HL-60 (cell line): ENCODE results near the gene TBC1D1.

Experiments used
- DNase-seq, 2 experiments: peaks; one replicate each; pipeline ENCODE4 v3.0.0-alpha.2; 2010 to 2020; ENCODE audit warnings: low read depth in 1 of 2, low spot score in 1 of 2
- H3K27ac ChIP-seq: fragments of 250-450 bp; sonication (Bioruptor Pico); replicated peaks from 2 replicates; pipeline ENCODE4 v1.5.1; 2020; ENCODE audit warnings: mild to moderate bottlenecking, moderate library complexity
- H3K27me3 ChIP-seq: fragments of 250-450 bp; sonication (Bioruptor Pico); 2 replicates; pipeline ENCODE4 v1.5.1; 2021; ENCODE audit warnings: mild to moderate bottlenecking, moderate library complexity; ENCODE audit not compliant: insufficient read depth, poor library complexity, severe bottlenecking
- H3K4me3 ChIP-seq: replicated peaks from 2 replicates; pipeline ENCODE4 v1.5.1; 2011; ENCODE audit warnings: mild to moderate bottlenecking, control low read depth, low read length; ENCODE audit not compliant: insufficient read depth
- GABPA ChIP-seq: IDR thresholded peaks from 2 replicates; pipeline ENCODE4 v1.6.1; 2012; ENCODE audit warnings: low read depth
- POLR2AphosphoS5 ChIP-seq: IDR thresholded peaks from 2 replicates; pipeline ENCODE4 v1.6.1; 2012; ENCODE audit warnings: low read depth
- SPI1 ChIP-seq: IDR thresholded peaks from 2 replicates; pipeline ENCODE4 v1.6.1; 2012; ENCODE audit warnings: low read depth, mild to moderate bottlenecking, borderline replicate concordance
- TF ChIP-seq, protein P1 (sequence below): IDR thresholded peaks from 2 replicates; pipeline ENCODE4 v1.6.1; 2012; ENCODE audit warnings: low read depth; ENCODE audit not compliant: insufficient replicate concordance
- TF ChIP-seq, protein P2 (sequence below): IDR thresholded peaks from one replicate; pipeline ENCODE4 v1.5.1; 2011; ENCODE audit warnings: low read length, control low read depth, inconsistent platforms; ENCODE audit not compliant: insufficient read depth

The TBC1D1 gene

DNA sequence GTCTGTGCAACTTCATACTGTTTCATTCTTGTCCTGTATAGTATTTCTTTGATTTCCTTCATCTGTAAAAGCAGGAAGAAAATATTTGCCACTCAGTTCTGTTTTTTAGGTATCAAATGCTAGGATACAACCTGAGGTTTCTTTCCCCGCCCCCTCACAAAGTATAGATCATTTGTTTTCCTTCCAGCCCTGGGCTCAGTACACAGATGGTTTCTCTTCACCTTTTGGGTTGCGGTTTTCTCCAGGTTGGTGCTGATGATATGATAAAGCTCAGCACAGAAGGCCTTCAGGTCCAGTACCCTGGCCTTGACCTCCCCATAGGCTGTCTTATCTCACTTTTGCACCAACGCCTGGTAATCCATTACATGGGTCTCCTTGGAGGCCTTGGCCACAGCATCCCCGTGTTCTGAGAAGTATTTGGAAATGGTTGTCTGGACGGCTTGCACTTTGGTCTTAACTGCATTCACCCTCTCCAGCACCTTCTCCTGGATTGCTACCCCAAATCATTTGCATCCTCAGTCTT lies 104.5 kb downstream of the TBC1D1 start:
- Histone ChIP-seq H3K27me3 (no peaks in the 10 kb centered on the region), H3K27ac (no peak overlapping the region), H3K4me3 (no peak overlapping the region)
- TF ChIP-seq GABPA, result no peak
- TF ChIP-seq SPI1, result no peak
- TF ChIP-seq, protein P1, sequence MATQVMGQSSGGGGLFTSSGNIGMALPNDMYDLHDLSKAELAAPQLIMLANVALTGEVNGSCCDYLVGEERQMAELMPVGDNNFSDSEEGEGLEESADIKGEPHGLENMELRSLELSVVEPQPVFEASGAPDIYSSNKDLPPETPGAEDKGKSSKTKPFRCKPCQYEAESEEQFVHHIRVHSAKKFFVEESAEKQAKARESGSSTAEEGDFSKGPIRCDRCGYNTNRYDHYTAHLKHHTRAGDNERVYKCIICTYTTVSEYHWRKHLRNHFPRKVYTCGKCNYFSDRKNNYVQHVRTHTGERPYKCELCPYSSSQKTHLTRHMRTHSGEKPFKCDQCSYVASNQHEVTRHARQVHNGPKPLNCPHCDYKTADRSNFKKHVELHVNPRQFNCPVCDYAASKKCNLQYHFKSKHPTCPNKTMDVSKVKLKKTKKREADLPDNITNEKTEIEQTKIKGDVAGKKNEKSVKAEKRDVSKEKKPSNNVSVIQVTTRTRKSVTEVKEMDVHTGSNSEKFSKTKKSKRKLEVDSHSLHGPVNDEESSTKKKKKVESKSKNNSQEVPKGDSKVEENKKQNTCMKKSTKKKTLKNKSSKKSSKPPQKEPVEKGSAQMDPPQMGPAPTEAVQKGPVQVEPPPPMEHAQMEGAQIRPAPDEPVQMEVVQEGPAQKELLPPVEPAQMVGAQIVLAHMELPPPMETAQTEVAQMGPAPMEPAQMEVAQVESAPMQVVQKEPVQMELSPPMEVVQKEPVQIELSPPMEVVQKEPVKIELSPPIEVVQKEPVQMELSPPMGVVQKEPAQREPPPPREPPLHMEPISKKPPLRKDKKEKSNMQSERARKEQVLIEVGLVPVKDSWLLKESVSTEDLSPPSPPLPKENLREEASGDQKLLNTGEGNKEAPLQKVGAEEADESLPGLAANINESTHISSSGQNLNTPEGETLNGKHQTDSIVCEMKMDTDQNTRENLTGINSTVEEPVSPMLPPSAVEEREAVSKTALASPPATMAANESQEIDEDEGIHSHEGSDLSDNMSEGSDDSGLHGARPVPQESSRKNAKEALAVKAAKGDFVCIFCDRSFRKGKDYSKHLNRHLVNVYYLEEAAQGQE, result no peak
- TF ChIP-seq POLR2AphosphoS5, result no peak
- TF ChIP-seq, protein P2, sequence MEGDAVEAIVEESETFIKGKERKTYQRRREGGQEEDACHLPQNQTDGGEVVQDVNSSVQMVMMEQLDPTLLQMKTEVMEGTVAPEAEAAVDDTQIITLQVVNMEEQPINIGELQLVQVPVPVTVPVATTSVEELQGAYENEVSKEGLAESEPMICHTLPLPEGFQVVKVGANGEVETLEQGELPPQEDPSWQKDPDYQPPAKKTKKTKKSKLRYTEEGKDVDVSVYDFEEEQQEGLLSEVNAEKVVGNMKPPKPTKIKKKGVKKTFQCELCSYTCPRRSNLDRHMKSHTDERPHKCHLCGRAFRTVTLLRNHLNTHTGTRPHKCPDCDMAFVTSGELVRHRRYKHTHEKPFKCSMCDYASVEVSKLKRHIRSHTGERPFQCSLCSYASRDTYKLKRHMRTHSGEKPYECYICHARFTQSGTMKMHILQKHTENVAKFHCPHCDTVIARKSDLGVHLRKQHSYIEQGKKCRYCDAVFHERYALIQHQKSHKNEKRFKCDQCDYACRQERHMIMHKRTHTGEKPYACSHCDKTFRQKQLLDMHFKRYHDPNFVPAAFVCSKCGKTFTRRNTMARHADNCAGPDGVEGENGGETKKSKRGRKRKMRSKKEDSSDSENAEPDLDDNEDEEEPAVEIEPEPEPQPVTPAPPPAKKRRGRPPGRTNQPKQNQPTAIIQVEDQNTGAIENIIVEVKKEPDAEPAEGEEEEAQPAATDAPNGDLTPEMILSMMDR, result no peak
- DNase-seq, result no peak

DNA sequence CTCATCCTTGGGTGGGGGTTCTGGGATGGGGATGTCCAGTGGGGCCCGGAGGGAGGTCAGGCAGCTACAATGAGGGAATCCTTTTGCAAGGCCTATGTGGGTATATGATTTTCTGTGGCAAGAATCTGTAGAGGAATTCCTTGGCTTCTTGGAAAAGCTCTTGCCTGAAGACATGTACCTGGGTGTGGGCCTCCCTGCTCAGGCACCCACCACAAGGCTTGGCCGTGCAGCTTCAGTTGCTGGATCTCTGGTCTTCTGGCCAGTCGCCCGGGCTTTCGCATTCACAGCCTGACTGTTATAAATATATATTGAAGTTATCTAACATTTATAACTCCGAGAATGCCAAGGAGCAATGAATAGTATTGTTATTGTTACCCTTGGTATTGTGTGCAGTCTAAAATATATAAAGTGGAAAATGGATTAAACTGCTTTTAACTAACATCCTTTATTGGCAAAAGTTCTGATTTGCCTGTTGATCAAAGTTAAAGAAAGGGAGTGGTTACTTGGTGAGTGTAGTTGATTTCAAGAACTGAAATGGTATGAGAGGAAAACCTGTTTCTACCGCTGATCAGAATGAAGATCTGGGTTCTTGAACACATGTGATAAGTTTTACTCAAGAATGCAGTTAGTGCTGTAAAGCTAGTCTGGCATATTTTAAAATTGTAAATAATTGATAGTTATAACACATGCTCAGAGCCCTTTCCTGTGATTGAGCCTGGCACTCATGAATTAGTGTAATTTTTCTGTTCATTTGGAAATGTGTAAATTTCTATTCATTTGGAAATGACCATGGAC lies 105.3 kb downstream of the TBC1D1 start:
- H3K27me3 ChIP-seq, result no peaks in the 10 kb centered on the region
- no peak for DNase-seq
- TF ChIP-seq, protein P1, result no peak
- no peak for TF ChIP-seq POLR2AphosphoS5
- no peak for TF ChIP-seq GABPA
- no peak for TF ChIP-seq SPI1
- TF ChIP-seq, protein P2, result no peak
- no peak overlapping the region for H3K27ac ChIP-seq
- H3K4me3 ChIP-seq, result no peak overlapping the region

DNA sequence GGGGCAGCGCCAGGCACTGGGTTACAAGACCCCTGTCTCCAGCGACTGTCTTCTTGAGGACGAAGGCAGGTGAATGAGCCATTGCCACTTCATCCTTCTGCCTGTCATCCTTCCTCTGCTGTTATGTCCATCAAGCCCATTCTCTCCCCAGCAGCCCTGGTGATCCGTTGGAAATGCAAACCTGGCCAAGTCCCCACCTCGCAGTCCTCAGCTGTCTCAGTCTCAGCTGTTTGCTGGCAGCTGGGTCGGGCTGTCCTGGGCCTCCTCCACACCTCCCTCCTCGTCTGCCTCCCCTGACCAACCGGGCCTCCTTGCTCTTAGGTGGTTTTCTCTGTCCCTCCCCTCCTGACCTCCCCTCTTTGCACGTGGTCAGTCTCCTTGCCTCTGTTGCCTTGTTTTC lies 107.3 kb downstream of the TBC1D1 start:
- DNase-seq, result no peak
- TF ChIP-seq SPI1 (no peak), GABPA (no peak), POLR2AphosphoS5 (no peak)
- TF ChIP-seq, protein P1, result no peak
- TF ChIP-seq, protein P2, result no peak
- Histone ChIP-seq H3K27me3 (no peaks in the 10 kb centered on the region), H3K4me3 (no peak overlapping the region), H3K27ac (no peak overlapping the region)
